HPDE6-E6E7 (cell line): Measurements from ENCODE around the gene DCAF7.

ENCODE experiments used
- DNase-seq: peaks from one replicate; pipeline ENCODE4 v3.0.0; 2011; ENCODE audit warnings: missing footprints; ENCODE audit errors: extremely low spot score

DCAF7 gene

GRCh38 chr17:63524051-63524450, 26.2 kb upstream of the DCAF7 start:
- DNase-seq, result no peak

- DNase-seq, result no peak
Measured at GRCh38 chr17:63525190-63525946, 24.9 kb upstream of the DCAF7 start.

GRCh38 chr17:63526861-63527260, 23.4 kb upstream of the DCAF7 start:
- no peak for DNase-seq

- DNase-seq, result no peak
Measured at GRCh38 chr17:63528183-63528582, 22.1 kb upstream of the DCAF7 start.

- no peak for DNase-seq
Measured at GRCh38 chr17:63529711-63530556, 20.3 kb upstream of the DCAF7 start.

- DNase-seq, result no peak
Measured at GRCh38 chr17:63530557-63531021, 19.7 kb upstream of the DCAF7 start.

- DNase-seq, result no peak
Measured at GRCh38 chr17:63531022-63531965, 19.0 kb upstream of the DCAF7 start.

- no peak for DNase-seq
Measured at GRCh38 chr17:63533433-63534077, 16.7 kb upstream of the DCAF7 start.

- DNase-seq, result no peak
Measured at GRCh38 chr17:63534078-63534570, 16.2 kb upstream of the DCAF7 start.

- DNase-seq, result no peak
Measured at GRCh38 chr17:63534816-63535455, 15.3 kb upstream of the DCAF7 start.

GRCh38 chr17:63535640-63536039, 14.6 kb upstream of the DCAF7 start:
- DNase-seq, result no peak

GRCh38 chr17:63537001-63537400, 13.3 kb upstream of the DCAF7 start:
- peak; percentile 29 for DNase-seq

- DNase-seq, result no peak
Measured at GRCh38 chr17:63537991-63538692, 12.1 kb upstream of the DCAF7 start.

- DNase-seq, result no peak
Measured at GRCh38 chr17:63538693-63539595, 11.3 kb upstream of the DCAF7 start.

- no peak for DNase-seq
Measured at GRCh38 chr17:63540590-63540989, 9.7 kb upstream of the DCAF7 start.

- no peak for DNase-seq
Measured at GRCh38 chr17:63542218-63542545, 8.1 kb upstream of the DCAF7 start.

GRCh38 chr17:63542942-63543821, 7.1 kb upstream of the DCAF7 start:
- no peak for DNase-seq

GRCh38 chr17:63543822-63544420, 6.4 kb upstream of the DCAF7 start:
- no peak for DNase-seq
